Stimulated activated CD8-positive, alpha-beta memory T cell treated with anti-CD3 and anti-CD28 coated beads, Interleukin-4, amount 100 ng/mL, for 4 hours (primary cell): ENCODE data around the gene PYGL.
"Not testable (repeated sequence)": the region's sequence is repeated elsewhere in the genome, so short reads cannot be mapped to it uniquely, and the experiment has no call there.

Experiments
- DNase-seq, 2 donors: peaks; one replicate each; pipeline ENCODE4 v3.0.0-alpha.2; 2020; ENCODE audit warnings: low read depth in 2 of 2, low spot score in 1 of 2

Gene PYGL

GRCh38 chr14:50955373-50956043 is 11.2 kb upstream of the PYGL start:
- DNase-seq, result no peak

DNA sequence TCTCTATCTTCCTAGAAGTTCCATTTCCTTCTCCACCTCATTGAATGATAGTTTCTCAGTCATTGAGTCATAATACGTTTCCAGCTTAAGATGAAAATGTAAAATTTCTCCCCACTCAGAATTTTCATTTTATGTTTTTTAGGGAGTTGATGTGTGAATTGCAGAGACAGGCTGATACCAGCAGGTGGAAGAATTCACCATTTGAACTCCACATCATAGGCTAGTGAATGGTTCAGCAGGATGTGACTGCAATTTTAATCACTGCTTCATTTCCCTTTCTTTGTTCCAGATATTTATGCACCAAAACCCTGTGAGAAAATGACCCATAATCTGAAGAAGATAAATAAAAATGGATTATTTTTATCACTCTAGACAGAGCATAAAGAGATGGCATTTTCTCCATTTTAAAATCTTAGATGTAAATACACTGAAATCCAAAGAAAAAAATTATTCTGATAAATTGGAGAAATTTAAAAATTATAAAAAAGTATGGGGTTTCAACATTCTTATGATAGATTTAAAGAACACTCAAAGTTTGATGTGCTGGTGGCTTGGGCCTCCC is 10.6 kb upstream of the PYGL start:
- DNase-seq, result no peak

DNA sequence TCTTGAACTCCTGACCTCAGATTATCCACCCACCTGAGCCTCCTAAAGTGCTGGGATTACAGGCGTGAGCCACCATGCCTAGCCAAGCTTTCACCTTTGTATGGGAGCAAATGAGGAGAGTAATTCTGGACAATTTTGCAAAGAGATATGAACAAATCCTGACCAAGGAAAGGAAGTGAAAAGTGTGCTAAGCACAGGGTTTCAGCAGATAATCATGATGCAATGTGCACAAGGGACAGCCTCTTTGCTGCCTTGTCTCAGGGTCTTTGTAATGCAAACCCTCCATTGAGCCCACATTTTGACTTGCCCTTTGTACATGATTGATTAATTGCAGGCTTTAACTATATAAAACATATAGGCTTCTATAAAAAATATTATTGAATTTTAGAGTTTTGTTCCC is 9.2 kb upstream of the PYGL start:
- no peak for DNase-seq

DNA sequence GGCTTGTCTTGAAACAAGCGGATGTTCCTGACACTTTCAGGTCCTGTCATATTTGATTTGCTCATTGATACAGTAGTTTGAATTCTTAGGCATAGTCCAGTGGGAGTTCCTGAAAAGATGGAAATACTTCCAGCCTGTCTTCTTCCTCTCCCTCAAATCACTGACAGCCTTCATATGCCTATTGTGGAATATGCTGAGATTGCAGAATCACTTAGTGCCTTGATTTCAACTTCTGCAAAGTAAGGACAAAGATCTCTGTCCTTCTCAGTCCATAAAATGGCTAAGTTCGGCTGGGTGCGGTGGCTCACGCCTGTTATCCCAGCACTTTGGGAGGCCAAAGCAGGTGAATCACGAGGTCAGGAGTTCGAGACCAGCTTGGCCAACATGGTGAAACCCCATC is 6.7 kb upstream of the PYGL start:
- DNase-seq, result no peak

GRCh38 chr14:50948205-50948604 is 3.9 kb upstream of the PYGL start:
- no peak for DNase-seq

DNA sequence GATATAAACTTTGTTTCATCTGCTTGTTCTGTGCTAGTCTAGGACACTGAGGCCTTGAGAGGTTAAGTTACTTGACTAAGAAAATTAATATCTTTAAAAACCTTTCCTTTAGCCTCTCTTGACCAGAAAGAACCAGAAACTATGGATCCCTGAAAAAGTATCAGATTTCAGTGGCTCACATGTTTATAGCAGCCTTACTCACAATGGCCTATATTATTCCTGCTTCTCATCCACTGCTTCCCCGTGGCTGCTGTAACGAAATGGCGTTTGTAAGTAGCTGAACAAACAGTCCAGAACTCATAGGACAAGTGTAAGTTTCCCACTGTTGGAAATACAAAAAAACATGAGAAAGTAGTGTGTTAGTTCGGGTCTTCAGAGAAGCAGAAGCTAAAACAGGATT is 3.2 kb upstream of the PYGL start:
- no peak for DNase-seq

- DNase-seq, result no peak
Measured at GRCh38 chr14:50946234-50946935, 2.1 kb upstream of the PYGL start.

DNA sequence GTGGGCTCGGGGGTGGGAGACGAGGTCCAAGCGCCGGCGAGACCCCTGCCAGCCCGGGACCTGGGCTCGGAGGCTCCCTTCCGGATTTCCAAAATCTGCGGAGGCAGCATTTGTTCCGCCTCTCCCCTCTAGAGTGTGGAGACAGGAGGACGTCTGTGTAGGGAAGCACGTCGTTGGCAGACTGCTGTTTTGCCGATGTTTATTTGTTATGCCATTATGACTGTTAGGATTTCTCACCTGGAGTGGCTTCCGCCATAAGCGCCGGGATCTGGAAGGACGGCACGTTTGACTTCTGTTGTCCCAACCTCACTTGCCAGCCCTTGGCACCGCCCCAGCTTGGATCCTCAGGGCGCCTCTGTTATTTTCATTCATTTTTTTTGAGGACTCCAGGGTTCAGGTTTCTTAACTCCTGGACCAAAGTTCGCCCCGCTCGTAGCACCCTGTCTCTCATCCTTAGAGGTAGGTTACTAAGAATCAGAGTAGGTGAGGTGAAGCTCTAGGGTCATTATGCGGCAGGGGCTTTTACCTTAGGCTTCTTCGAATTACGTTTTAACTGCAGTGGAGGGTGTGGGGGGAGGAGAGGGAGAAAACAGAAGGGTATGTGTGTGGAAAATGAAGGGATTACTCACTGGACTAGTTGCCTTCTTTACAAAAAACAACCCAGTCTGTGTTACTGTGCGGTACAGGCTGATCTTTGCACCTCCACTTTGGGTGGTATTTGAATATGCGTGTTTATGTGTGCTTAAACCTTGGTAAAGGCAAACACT is 547 bp upstream of the PYGL start:
- DNase-seq, result no peak

GRCh38 chr14:50943261-50943942 is 881 bp downstream of the PYGL start:
- DNase-seq, result no peak

DNA sequence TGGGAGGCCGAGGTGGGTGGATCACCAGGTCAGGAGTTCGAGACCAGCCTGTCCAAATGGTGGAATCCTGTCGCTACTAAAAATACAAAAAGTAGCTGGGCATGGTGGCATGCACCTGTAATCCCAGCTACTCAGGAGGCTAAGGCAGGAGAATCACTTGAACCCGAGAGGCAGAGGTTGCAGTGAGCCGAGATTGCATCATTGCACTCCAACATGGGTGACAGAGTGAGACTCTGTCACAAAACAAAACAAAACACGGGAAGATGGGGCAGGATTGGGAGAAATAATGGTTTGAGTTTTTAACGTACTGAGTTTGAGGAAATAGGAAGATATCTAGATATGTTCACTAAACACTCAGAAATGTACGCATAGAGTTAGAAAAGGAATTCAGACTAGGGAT is 2.6 kb downstream of the PYGL start:
- DNase-seq, result not testable (repeated sequence)

DNA sequence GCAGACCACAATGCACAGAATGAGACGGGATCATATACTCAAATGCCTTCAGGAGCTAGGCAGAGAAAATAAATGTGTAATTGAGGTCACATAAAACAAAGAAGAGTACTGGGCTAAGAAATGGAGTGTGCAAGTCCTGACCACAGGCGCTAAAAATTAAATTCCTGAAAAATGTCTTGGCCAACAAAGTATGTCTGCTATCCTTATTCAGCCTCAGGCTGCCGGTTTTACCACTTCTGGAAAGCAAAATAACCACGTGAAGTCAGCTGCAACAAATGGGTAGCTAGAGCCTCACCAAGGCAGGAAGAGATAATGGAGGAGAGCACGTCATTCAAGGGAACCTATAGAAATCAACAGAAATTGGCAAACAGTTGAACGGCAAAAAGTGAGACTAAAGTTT is 3.1 kb downstream of the PYGL start:
- DNase-seq, result no peak

DNA sequence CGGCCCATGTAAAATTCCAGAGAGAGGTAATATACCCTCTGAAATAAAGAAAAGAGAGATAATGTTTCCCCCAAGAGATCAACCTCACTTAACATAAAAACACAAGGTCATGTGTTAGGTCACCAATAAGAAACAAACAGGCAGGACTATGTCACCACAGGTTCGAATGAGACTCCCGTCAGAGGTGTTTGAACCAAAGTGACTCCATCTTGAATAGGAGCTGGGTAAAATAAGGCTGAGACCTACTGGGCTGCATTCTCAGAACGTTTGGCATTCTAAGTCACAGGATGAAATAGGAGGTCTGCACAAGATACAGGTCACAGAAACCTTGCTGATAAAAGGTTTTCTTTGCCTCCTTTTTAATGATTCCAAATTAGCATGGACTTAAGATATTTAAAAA is 6.5 kb downstream of the PYGL start:
- DNase-seq, result no peak

DNA sequence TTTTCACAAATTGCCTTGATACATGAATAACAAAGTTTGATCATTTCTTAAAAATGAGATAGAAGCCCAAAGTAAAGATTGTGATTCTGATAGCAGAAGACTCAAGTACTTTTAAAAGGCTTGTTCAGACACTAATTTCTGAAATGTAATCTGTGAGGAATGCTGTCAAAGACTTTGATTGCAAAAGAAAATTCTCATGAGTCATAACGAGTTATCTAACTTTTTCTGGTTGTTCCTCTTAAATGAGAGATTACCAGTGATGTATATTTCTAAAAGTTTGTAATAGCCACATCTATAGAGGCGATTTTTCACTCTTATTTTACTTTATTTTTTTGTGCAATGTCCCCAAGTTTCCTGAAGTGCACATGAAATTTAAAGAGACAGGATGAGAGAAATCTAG is 7.0 kb downstream of the PYGL start:
- no peak for DNase-seq

DNA sequence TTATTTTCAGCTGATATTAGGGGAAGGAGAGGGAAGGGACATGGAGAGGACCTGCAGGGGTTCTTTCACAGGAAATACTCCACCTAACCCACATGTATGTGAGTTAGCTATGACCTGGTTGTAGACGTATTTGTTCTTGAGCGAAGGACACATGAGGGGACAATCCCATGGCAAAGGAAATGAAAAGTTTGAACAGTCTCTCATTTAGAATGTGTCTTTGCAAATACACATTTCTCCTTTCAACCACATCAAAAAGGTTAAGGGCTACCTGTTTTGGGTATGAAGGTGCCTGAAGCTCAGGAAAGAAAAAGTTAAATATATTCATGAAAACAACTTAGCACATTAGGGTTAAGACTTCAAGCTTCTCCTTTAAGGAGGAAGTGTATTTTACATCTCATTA is 7.4 kb downstream of the PYGL start:
- no peak for DNase-seq

DNA sequence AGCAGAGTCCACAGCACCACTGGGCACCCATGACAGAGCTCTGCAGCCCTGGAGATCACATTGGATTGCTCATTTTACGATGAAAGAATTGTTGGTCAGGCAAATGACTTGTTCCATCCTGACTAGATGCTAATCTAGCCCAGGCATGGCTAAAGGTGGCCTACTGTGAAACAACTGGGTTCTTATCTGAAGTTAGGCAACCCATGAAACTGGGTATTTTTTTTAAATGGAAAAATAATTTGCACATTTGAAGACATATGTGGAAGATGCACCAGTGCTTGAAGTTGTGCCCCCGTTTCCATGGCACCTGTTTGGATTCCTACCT is 8.3 kb downstream of the PYGL start:
- DNase-seq, result no peak

DNA sequence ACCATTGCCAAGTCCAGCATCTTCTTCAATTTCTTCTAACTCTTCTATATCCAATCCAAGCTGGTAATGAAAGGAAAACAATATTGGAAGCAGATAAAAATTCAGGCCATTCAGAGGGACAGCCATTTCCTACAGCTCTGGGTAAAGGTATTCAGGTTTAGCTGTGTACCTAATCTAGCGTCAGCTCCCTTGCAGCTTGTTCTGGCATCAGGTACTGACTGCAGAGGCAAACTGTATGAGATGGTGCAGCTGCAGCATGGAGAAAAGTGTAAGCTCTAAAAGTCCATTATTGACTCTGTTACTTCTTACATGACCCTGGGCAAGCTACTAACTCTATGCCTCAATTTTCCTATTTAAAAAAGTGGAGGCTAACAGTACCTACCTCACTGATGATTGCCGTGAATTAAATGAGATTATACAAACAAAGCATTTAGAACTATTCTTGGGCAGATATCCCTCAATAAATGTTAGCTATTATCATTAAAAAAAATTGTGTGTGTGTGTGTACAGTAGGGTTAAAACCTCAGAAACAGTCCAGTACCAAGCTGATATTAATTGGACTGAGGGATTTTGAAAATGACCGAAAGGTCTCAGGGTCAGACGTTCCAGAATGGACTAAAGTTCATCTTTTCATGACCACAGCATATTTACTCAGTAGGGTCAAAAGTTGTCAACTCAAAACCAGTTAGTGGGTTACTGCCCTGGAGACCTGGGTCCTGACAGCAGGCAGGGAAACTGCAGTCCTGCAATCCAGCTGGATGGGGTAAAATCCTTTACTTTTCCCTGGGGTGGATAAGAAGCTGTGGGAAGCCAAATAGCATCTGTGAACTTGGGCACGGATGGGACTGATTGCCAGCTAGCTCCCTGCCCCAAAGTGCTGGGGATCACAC is 8.9 kb downstream of the PYGL start:
- DNase-seq, result no peak

DNA sequence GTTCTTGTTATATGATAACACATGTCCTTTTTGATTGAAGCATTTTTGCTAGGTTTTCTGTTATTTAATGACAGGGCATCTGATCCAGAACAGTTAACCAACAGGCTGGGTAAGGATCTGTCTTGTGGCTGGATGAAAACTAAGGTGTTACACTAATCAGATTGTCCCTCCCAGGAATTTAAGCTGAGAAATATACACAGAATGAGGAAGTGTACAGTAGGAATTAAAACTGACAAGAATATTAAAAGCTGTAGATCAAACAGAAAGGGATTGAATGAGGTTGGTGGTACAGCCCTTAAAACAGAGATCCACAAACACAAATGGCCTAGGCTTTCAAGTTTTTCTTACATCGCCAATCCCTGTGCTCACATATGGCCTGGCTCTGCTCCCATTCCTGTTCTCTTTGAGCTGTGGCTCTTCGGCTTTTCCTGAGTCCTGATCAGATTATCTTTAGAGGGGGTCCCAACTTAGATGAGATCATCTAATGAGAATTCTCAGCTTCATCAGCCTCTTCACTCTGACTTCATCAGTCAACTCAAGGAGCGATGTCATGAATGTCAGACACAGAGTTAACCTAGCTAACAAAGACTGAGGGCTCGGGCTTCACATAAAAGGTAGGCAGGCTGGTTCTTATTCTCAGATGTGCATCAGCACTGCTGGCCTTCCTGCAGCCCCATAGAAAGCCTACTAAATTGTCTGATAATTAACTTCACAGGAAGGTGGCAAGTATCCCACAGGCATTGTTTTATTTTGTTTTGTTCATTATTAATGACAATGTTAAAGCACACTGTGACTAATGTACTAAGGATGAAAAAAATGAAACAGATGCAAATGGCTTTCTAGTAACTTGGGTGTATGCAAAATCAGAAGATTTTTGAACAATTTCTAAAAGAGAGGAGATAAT is 11.4 kb downstream of the PYGL start:
- DNase-seq, result no peak

DNA sequence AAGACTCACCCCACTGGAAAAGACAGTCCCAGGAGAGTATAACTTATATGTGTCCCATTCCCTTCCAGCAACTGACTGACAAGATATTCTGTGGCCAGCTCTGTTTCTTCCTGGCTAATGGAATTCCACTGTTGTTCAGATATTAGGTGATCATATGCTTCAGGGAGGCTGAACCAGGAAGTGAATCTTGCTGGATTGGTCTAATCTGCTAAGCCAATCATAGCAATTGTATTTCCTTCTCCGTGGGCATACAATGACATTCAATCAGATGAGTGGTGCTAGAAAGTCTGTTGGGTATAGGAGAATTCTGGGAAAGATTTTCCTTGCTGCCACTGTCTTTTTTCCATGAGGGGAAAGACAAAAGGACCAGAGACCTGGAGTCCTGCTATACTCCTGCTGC is 12.1 kb downstream of the PYGL start:
- DNase-seq, result no peak

- DNase-seq, result no peak
Measured at GRCh38 chr14:50931559-50931958, 12.7 kb downstream of the PYGL start.

DNA sequence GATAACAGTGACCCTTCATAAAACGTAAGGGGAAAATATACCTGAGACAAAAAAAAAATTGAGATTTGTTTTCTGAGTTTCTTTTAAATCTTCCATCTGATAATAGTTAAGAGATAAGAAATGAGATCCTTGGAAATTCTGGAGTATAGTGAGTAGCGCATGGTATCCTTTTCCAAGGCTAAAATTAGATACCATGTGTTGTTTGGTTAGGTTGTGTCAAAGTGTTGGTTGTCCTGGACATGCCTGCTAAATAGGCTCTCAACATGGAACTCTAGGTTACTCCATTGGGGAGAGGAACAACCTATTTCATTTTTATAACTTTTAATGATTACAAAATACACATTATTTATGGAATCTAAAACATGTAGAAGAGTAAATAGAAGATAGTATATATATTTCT is 14.8 kb downstream of the PYGL start:
- no peak for DNase-seq
